ENCODE measurements around the gene BSDC1.

The BSDC1 gene

GRCh38 chr1:32335535-32335789 lies 58.8 kb downstream of the BSDC1 start:
- no peak for DNase-seq

GRCh38 chr1:32334864-32335534 lies 59.2 kb downstream of the BSDC1 start:
- peak; percentile 76 for DNase-seq

- no peak for DNase-seq
These were observed 59.9 kb downstream of the BSDC1 start for GRCh38 chr1:32334274-32334861.

- no peak for DNase-seq
These were observed 60.8 kb downstream of the BSDC1 start for GRCh38 chr1:32333251-32333963.

GRCh38 chr1:32332290-32333079 lies 61.8 kb downstream of the BSDC1 start:
- DNase-seq, result no peak

GRCh38 chr1:32331549-32331948 lies 62.7 kb downstream of the BSDC1 start:
- no peak for DNase-seq

- DNase-seq, result no peak
These were observed 63.6 kb downstream of the BSDC1 start for GRCh38 chr1:32330558-32331151.

- no peak for DNase-seq
These were observed 64.2 kb downstream of the BSDC1 start for GRCh38 chr1:32329931-32330466.

- no peak for DNase-seq
These were observed 67.0 kb downstream of the BSDC1 start for GRCh38 chr1:32327204-32327603.

GRCh38 chr1:32321712-32322291 lies 72.4 kb downstream of the BSDC1 start:
- DNase-seq, result no peak

GRCh38 chr1:32318127-32318869 lies 75.9 kb downstream of the BSDC1 start:
- no peak for DNase-seq

- no peak for DNase-seq
These were observed 77.4 kb downstream of the BSDC1 start for GRCh38 chr1:32316903-32317277.
